Lung (tissue), 12 donors: ENCODE data around the gene MAPK9. TPM values are rescaled to one million over a fixed set of nuclear protein-coding genes. Genes with fewer than 3 reads are reported as not detected.

Experiments
- ATAC-seq: fragments of 200-7000 bp; cut with Tn5 transposase; one replicate; pipeline ENCODE4 v1.9.1; 2020; ENCODE audit warnings: moderate number of reproducible peaks; ENCODE audit not compliant: insufficient read depth, low FRiP score
- DNase-seq, 3 donors: peaks; one replicate each; pipeline ENCODE4 v3.0.0-alpha.2; 2013 to 2017
- H3K27ac ChIP-seq, 2 donors: one replicate each; pipeline ENCODE4 v1.5.1; 2013; ENCODE audit warnings: mild to moderate bottlenecking in 2 of 2, moderate library complexity in 2 of 2, control low read depth in 1 of 2, inconsistent platforms in 1 of 2, low read depth in 1 of 2, low read length in 1 of 2
- H3K27me3 ChIP-seq, 3 donors: one replicate each; pipeline ENCODE4 v1.5.1; 2013; ENCODE audit warnings: low read length in 2 of 3; ENCODE audit not compliant: control insufficient read depth in 3 of 3, insufficient read depth in 3 of 3
- H3K36me3 ChIP-seq, 4 donors: one replicate each; pipeline ENCODE4 v1.5.1; 2013; ENCODE audit warnings: low read length in 4 of 4, mild to moderate bottlenecking in 1 of 4, moderate library complexity in 1 of 4; ENCODE audit not compliant: control insufficient read depth in 4 of 4, insufficient read depth in 4 of 4
- H3K4me1 ChIP-seq, 5 donors: one replicate each; pipeline ENCODE4 v1.5.1; 2013; ENCODE audit warnings: low read length in 5 of 5, mild to moderate bottlenecking in 2 of 5, moderate library complexity in 1 of 5; ENCODE audit not compliant: control insufficient read depth in 5 of 5, insufficient read depth in 5 of 5
- H3K4me3 ChIP-seq: one replicate; pipeline ENCODE4 v1.5.1; 2013; ENCODE audit warnings: mild to moderate bottlenecking, control low read depth, moderate library complexity
- H3K9ac ChIP-seq, 2 donors: one replicate each; pipeline ENCODE4 v1.5.1; 2013; ENCODE audit warnings: low read length in 2 of 2, control low read depth in 1 of 2; ENCODE audit not compliant: insufficient read depth in 1 of 2
- H3K9me3 ChIP-seq, 4 donors: one replicate each; pipeline ENCODE4 v1.5.1; 2013; ENCODE audit warnings: low read length in 3 of 4, mild to moderate bottlenecking in 1 of 4, moderate library complexity in 1 of 4; ENCODE audit not compliant: control insufficient read depth in 4 of 4, insufficient read depth in 3 of 4
- CTCF ChIP-seq: IDR thresholded peaks from 2 replicates; pipeline ENCODE4 v1.5.1; 2012; ENCODE audit warnings: mild to moderate bottlenecking; ENCODE audit errors: control extremely low read depth, extremely low read depth
- WGBS, 2 donors: extraction: QIAGEN DNeasy Blood & Tissue Kit; methylation state at CpG; one replicate each; pipeline ENCODE4 v1.1.7; 2013; 5-methylcytosine and 5-hydroxymethylcytosine counted together
- polyA plus RNA-seq, 2 donors: library from polyadenylated mRNA; stranded (reverse); fragments of 200-250 nt; gene quantifications; one replicate each; pipeline ENCODE4 v1.2.1, GENCODE V29; 2013
- total RNA-seq, 2 donors: library from RNA; depleted of rRNA in 1 of 2; stranded (reverse); fragments of >200 nt in 1 of 2; gene quantifications; one replicate each; pipeline ENCODE4 v1.2.1, GENCODE V29; 2014 to 2021
- donor health status: control.
- donor health status: control.
- donor health status: Bipolar disorder and iron deficiency.
- donor health status: healthy.
- donor health status: DM: yes; HTN: yes; CAD: no.

Gene MAPK9
- total and polyA plus RNA-seq, 4 donors = 13.1 to 38.1 (median 23.6) TPM

- no peak for ATAC-seq
- H3K4me1 ChIP-seq = no peaks in the 10 kb centered on the region
- no peak overlapping the region for H3K9ac ChIP-seq
- H3K9me3 ChIP-seq = peaks cover 0 to 36% (median 6%) of the 10 kb centered on the region in 4 donors
- H3K27me3 ChIP-seq = peaks cover 0 to 4% (median 0%) of the 10 kb centered on the region in 3 donors
- no peak for TF ChIP-seq CTCF
- 96% methylated on average over 5 of the region's 5 CpGs for WGBS, 2 donors
- DNase-seq = no peak
- no peaks in the 10 kb centered on the region for H3K36me3 ChIP-seq
- no peak overlapping the region for H3K27ac ChIP-seq
- H3K4me3 ChIP-seq = no peak overlapping the region
Measured at GRCh38 chr5:180217797-180218196, 74.1 kb downstream of the MAPK9 start.

DNA sequence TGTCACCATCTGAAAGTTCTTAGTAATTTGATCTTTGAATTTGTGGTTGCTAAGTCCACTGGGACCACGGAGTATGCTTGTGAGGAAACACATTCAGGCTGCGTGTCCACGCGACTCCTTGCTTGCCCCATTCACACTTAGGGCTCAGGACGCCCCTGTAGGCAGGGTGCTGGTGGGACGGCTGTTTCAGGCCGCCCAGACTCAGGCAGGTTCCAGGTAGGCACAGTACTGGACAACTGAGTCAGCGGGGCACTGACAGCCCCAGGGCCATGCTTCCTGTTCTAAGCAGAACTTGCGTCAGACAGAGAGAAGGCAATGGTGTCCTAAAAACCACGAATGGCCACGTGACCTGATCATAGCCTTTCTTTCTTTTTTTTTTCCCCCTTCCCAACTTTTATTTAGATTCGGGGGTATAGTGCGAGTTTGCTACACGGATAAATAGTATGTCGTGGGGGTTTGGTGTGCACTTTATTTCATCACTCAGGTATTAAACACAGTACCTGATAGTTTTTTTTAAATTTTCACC lies 75.2 kb downstream of the MAPK9 start:
- Histone ChIP-seq H3K4me3 (no peak overlapping the region), H3K4me1 (no peaks in the 10 kb centered on the region), H3K36me3 (no peaks in the 10 kb centered on the region), H3K27me3 (peaks cover 0 to 4% (median 0%) of the 10 kb centered on the region in 3 donors), H3K9me3 (peaks cover 0 to 28% (median 4%) of the 10 kb centered on the region in 4 donors), H3K9ac (no peak overlapping the region), H3K27ac (no peak overlapping the region)
- 85 to 88% methylated on average over 15 of the region's 15 CpGs for WGBS, 2 donors
- DNase-seq = no peak
- no peak for TF ChIP-seq CTCF
- no peak for ATAC-seq

DNA sequence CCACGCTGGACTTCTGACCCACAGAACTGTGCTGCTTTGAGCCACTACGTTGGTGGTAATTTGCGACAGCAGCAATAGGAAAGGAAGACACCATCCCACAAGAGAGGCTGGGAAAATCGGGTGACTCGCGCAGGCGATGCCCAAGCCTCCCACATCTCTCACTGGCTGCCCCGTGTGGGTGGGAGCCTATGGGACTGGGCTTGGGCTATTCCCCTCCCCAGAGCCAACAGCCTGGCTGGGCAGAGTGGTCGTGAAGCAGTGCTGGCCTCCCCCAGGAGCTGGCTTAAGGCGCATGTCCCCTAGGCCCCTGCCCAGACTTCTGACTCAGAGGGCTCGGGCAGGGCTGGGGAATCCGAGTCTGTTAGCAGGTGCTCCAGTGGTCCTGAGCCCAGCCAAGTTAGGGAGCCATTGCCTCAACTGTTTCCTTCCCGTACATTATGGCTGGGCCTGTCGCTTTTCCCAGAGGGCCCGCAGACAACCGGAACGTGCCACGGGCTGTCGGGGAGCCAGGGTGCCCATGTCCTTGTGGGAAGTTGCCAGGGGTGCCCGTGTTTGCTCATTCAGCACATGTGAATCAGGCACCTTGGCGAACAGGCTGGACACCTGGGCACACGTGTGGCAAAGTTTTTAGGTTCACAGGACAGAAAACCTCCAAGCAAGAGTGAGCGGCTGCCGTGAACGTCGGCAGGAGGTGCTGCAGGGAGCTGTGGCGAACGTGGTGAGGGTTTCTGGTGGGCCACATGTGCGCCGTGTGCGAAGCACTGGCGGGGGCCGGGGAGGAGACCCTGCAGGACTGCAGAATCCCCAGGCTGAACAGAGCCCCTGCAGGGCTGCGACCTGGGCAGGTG lies 75.9 kb downstream of the MAPK9 start:
- Histone ChIP-seq H3K4me1 (no peaks in the 10 kb centered on the region), H3K9me3 (peaks cover 0 to 24% (median 4%) of the 10 kb centered on the region in 4 donors), H3K9ac (no peak overlapping the region), H3K27ac (no peak overlapping the region), H3K36me3 (no peaks in the 10 kb centered on the region), H3K27me3 (peaks cover 0 to 4% (median 0%) of the 10 kb centered on the region in 3 donors), H3K4me3 (no peak overlapping the region)
- no peak for ATAC-seq
- 87 to 94% methylated on average over 34 of the region's 34 CpGs for WGBS, 2 donors
- no peak for TF ChIP-seq CTCF
- DNase-seq = no peak
